Cardiac fibroblast (primary cell): ENCODE data around the gene EARS2.

ENCODE experiments used
- DNase-seq, 2 donors: peaks; one replicate each; pipeline versions ENCODE4 v3.0.0 to v3.0.0-alpha.2; 2010; ENCODE audit warnings: low read depth in 2 of 2
- H3K4me3 ChIP-seq, 2 donors: replicated peaks in 1 of 2; 1 replicate in 1 of 2; 2 replicates in 1 of 2; pipeline ENCODE4 v1.5.1; 2011; ENCODE audit warnings: low read depth in 2 of 2, low read length in 2 of 2, mild to moderate bottlenecking in 2 of 2, moderate library complexity in 1 of 2
- TF ChIP-seq, protein P1 (sequence below): IDR thresholded peaks from one replicate; pipeline ENCODE4 v1.5.1; 2011; ENCODE audit warnings: low read depth, mild to moderate bottlenecking, low read length, inconsistent platforms

Gene EARS2

DNA sequence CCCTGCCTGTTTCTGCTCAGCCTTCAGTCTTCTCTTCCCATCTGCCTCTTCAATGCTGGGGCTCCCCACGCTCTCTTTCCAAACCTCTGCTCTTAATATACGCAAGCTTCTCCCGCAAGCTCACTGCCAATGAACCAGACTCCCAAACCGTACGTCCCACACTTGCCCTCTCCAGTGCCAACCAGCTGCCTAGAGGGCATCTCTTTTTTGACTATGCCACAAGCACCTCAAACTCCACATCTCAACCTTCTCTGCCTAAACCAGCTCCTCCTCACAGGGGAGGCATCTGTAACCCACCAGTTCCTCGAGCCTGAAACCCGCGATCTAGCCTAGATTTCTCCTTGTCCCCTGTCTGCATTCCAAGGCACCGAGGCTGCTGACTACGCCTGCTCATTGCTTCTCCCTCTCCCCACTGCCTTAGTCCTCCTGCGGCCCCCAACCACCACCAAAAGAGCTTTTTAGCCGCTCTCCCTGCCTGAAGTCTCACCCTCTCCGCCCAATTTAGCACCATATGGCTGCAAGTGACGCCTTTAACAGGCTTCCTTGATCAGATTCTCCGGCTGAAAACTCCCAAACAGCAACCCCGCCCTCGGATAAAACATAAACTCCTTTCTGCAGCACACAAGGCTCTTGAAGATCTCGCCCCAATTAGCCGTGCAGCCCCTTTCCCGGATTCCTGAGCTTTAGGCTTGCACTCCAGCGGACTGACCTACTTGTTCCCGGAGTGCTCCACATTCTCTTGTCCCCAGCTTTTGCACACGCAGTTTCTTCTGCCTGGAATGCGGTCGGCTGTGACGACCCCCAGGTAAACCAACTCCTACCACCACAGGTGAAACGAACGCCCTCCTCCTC is 48.3 kb downstream of the EARS2 start:
- peak; percentile 23 to 24 for DNase-seq
- peak overlapping the region; percentile 69 to 71 for H3K4me3 ChIP-seq
- TF ChIP-seq, protein P1, sequence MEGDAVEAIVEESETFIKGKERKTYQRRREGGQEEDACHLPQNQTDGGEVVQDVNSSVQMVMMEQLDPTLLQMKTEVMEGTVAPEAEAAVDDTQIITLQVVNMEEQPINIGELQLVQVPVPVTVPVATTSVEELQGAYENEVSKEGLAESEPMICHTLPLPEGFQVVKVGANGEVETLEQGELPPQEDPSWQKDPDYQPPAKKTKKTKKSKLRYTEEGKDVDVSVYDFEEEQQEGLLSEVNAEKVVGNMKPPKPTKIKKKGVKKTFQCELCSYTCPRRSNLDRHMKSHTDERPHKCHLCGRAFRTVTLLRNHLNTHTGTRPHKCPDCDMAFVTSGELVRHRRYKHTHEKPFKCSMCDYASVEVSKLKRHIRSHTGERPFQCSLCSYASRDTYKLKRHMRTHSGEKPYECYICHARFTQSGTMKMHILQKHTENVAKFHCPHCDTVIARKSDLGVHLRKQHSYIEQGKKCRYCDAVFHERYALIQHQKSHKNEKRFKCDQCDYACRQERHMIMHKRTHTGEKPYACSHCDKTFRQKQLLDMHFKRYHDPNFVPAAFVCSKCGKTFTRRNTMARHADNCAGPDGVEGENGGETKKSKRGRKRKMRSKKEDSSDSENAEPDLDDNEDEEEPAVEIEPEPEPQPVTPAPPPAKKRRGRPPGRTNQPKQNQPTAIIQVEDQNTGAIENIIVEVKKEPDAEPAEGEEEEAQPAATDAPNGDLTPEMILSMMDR = no peak

DNA sequence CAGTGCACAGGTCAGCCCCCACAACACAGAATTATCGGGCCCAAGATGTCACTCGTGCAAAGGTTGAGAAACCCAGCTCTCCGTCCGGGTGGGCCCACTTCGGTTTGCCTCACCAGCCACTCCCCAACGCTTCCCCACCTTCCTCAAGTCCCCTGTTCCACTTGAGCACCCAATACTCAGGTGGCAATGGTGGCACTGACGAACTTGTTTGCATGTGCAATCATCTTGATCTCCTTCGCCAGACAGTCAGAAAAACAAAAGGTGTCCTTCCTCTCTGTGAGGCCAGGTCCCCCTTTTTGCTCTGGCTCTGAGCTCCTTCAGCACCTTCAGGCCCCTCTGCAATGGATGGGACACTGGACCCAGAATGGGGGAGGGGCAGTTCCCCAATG is 50.5 kb downstream of the EARS2 start:
- H3K4me3 ChIP-seq = no peak overlapping the region
- no peak for DNase-seq
- TF ChIP-seq, protein P1 = no peak

DNA sequence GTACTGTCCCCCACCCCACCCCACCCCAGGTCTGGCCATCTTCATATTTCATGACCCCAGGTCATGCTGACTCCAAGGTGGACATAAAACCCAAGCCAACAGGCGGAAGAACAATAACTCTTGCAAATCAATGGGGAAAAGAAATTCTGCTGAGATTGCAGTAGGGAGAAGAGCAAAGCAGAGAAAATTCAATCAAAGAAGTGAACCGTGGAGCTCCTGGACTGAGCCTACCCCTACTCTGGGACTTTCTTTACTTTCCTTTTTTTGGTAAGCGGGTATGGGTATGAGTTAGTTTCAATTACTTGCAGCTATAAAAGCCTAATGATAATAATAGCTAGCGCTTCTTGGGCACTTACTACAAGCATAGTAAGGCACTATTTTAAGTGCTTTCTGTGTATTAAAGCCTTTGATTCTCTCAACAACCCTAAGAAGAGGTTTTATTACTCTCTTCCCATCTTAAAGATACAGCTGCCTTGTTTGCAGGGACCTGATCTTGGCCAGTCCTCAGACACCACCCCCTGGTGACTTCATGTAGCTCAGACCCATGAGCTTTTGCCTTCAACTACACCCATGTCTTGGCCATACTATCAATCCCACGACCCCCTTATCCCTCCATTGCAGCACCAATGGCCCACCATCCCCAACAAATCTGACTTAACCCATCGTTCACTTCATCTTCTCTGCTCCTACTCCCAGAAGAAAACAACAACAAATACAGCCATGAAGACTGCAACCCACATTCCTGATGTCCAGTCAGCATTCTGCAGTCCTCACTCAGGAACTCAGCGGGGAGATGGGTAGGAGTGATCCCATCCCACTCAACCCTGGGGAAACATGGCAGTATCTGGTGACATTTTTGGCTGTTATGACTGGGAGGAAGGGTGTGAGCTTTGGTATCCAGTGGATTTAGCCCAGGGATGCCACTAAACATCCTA is 51.2 kb downstream of the EARS2 start:
- DNase-seq = peak in 1 of 2 donors; percentile 21
- TF ChIP-seq, protein P1 = no peak
- no peak overlapping the region for H3K4me3 ChIP-seq

DNA sequence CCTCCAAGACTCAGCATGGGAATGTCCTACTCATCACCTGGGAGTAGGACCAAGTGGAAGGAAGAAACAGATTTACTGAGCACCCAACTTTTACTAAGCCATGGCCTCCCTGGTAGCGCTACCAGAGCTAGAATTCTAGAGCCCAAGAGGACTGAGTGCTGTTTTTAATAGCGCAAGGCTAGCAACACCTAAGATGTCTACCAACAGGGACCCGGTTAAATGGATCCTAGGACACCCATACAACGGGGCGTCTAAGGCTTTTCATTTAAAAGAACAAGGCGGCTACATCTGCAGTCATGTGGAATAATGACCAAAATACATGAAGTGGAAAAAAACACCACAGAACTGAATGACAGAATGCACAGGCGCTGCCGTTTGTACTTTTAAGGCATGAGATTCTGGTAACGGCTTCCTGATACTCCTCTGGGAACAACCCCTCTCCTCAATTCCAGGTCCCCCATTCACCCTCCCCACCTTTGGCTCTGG is 51.9 kb downstream of the EARS2 start:
- TF ChIP-seq, protein P1 = no peak
- no peak overlapping the region for H3K4me3 ChIP-seq
- no peak for DNase-seq

DNA sequence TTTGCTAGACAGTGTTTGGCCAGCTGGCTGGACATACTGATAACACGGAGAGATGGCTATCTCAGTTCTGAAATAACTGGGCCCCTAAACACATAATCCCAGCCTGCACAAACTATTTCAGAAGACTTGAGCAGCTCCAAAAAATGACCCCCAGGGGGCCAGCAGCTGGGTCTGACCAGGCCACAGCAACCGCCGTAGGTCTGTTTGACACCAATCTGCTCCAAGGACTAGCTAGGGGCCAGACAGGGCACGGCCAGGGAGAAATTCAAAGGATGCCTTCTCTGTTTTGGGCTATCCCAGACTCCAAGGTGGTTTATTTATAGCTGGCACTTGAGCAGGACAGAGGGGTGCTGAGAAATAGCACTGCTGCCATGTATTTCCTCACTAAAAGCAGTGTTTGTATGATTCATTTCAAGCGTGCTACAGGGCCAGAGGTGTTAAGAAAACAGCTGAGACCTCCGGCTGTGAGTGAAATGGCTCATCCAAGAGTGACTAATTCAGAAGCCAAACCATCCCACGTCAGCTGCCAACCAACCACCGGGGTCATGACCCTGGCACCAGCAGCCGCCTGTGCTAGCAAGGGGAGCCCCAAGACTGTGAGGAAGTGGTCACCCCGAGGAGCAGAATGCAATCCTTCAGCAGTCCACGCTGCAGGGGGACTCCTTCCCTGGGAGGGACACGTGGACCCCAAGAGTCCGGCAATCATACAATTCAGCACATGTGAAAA is 52.5 kb downstream of the EARS2 start:
- H3K4me3 ChIP-seq = no peak overlapping the region
- TF ChIP-seq, protein P1 = no peak
- DNase-seq = peak; percentile 82 to 95

DNA sequence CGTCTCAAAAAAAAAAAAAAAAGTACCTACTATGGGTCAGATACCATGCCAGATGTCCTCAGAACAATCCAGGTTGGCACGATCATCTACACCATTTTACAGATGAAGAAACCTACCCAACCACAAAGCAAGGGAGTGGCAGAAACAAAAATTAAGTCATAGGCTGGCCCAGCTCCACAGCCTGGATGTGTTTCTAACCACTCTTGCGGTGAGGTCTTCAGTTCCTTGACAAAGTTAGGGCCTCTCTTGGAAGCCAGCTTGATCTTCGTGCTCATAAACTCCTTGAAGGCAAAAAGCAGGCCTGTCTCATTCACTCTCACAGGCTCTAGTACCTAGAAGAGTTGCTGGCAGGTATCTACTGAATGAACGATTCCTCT is 53.1 kb downstream of the EARS2 start:
- peak; percentile 65 to 70 for DNase-seq
- TF ChIP-seq, protein P1 = no peak
- H3K4me3 ChIP-seq = no peak overlapping the region
